ENCODE data around the gene MAD2L2. TPM values are rescaled to one million over a fixed set of nuclear protein-coding genes. Genes with fewer than 3 reads are reported as not detected.

Gene MAD2L2
- total RNA-seq, 6 donors from 2014 or later = 20.3 to 38.8 (median 28.0) TPM

- Histone ChIP-seq H3K27ac (no peak overlapping the region), H3K36me3 (no peaks in the 10 kb centered on the region), H3K9me3 (no peaks in the 10 kb centered on the region), H3K27me3 (peaks cover 0 to 39% (median 21%) of the 10 kb centered on the region in 4 donors), H3K4me3 (no peak overlapping the region), H3K4me1 (peaks cover 17 to 35% (median 26%) of the 10 kb centered on the region in 4 donors)
- TF ChIP-seq, protein P1, sequence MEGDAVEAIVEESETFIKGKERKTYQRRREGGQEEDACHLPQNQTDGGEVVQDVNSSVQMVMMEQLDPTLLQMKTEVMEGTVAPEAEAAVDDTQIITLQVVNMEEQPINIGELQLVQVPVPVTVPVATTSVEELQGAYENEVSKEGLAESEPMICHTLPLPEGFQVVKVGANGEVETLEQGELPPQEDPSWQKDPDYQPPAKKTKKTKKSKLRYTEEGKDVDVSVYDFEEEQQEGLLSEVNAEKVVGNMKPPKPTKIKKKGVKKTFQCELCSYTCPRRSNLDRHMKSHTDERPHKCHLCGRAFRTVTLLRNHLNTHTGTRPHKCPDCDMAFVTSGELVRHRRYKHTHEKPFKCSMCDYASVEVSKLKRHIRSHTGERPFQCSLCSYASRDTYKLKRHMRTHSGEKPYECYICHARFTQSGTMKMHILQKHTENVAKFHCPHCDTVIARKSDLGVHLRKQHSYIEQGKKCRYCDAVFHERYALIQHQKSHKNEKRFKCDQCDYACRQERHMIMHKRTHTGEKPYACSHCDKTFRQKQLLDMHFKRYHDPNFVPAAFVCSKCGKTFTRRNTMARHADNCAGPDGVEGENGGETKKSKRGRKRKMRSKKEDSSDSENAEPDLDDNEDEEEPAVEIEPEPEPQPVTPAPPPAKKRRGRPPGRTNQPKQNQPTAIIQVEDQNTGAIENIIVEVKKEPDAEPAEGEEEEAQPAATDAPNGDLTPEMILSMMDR (IDR thresholded peaks at IDR 0.05) = no peak
- TF ChIP-seq POLR2A (IDR thresholded peaks at IDR 0.05) = no peak
- no peak for TF ChIP-seq EP300 (IDR thresholded peaks at IDR 0.05)
- TF ChIP-seq POLR2AphosphoS5 (IDR thresholded peaks at IDR 0.05) = no peak
- WGBS, 2 donors = 6 to 10% methylated on average over 6 of the region's 6 CpGs
- DNase-seq = no peak
- ATAC-seq (ENCODE audit: low FRiP score in 2 of 2) = peak in 1 of 2 donors; percentile 62
These were observed 12.2 kb upstream of the MAD2L2 start for GRCh38 chr1:11693024-11693590.

DNA sequence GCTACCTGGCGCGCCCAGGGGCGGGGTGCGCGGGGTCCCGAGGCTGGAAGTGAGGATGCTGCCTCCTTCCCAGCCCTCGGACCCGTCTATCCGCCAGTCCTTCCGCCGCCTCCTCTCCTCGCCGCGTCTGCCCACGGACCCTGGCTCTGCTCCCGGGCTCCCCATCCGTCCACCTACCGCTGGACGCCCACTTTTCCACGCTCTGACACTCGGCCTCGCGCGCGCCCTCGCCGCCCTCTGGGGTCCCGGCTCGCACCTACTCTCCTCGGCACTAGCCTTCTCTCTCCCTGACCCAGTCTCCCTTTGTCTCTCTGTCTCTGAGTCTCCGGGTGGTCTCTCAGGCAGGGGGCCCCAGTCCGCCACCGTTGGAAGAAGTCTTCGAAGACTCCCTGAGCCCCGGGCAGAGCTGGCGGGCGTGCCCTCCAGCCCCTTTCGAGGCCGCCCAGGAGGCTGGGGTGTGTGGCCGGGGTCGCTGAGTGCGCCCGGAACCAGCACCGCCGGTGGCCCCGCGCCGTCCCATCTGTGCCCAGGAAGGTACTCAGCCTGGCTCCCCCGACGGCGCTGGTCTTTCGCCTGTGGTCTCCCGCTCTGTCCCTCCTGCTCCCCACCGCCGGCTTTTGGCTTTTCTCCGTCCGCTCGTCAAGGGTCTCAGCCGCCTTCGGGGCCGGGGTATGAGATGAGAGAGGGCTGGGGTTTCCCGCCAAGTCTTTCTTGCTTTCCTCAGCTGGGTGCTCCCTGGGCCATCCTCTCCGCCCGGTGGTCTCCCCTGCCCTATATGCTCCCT is 11.2 kb upstream of the MAD2L2 start:
- DNase-seq = no peak
- H3K27me3 ChIP-seq = peaks cover 0 to 39% (median 21%) of the 10 kb centered on the region in 4 donors
- no peak for ATAC-seq (ENCODE audit: low FRiP score in 2 of 2)
- peak overlapping the region in 3 of 4 donors; percentile 29 to 36 (median 32) for H3K4me3 ChIP-seq
- TF ChIP-seq, protein P1 (IDR thresholded peaks at IDR 0.05) = no peak
- TF ChIP-seq POLR2AphosphoS5 (IDR thresholded peaks at IDR 0.05) = no peak
- no peak for TF ChIP-seq EP300 (IDR thresholded peaks at IDR 0.05)
- TF ChIP-seq POLR2A (IDR thresholded peaks at IDR 0.05) = no peak
- no peak overlapping the region for H3K27ac ChIP-seq
- H3K4me1 ChIP-seq = peaks cover 17 to 35% (median 26%) of the 10 kb centered on the region in 4 donors
- no peaks in the 10 kb centered on the region for H3K36me3 ChIP-seq
- H3K9me3 ChIP-seq = no peaks in the 10 kb centered on the region
- WGBS, 2 donors = 9% methylated on average over 25 to 32 of the region's 64 CpGs

- Histone ChIP-seq H3K4me1 (peaks cover 17 to 35% (median 26%) of the 10 kb centered on the region in 4 donors), H3K36me3 (no peaks in the 10 kb centered on the region), H3K4me3 (peak within 1 kb of the TSS in 3 of 4 donors; percentile 29 to 36 (median 32)), H3K27ac (no peak within 1 kb of the TSS), H3K9me3 (no peaks in the 10 kb centered on the region), H3K27me3 (peaks cover 0 to 39% (median 21%) of the 10 kb centered on the region in 4 donors)
- WGBS, 2 donors = 0 to 1% methylated on average over 15 to 19 of the region's 78 CpGs
- no peak for ATAC-seq (ENCODE audit: low FRiP score in 2 of 2)
- peak in 1 of 2 donors; percentile 85 for DNase-seq
- TF ChIP-seq, protein P1 (IDR thresholded peaks at IDR 0.05) = no peak
- TF ChIP-seq POLR2A (IDR thresholded peaks at IDR 0.05) (no peak), EP300 (IDR thresholded peaks at IDR 0.05) (no peak), POLR2AphosphoS5 (IDR thresholded peaks at IDR 0.05) (no peak)
These were observed 10.5 kb upstream of the MAD2L2 start, which contains the start of gene DRAXIN for GRCh38 chr1:11691302-11691914. Gene DRAXIN (plus strand): TSS chr1:11691710. CDS start chr1:11706259, 14,549 bp downstream.

- no peak for TF ChIP-seq POLR2A (IDR thresholded peaks at IDR 0.05)
- TF ChIP-seq, protein P1 (IDR thresholded peaks at IDR 0.05) = no peak
- TF ChIP-seq EP300 (IDR thresholded peaks at IDR 0.05) = no peak
- H3K9me3 ChIP-seq = no peaks in the 10 kb centered on the region
- no peaks in the 10 kb centered on the region for H3K36me3 ChIP-seq
- 5 to 6% methylated on average over 35 to 40 of the region's 64 CpGs for WGBS, 2 donors
- DNase-seq (peak in 1 of 2 donors; percentile 60), ATAC-seq (ENCODE audit: low FRiP score in 2 of 2) (no peak)
- peaks cover 0 to 39% (median 21%) of the 10 kb centered on the region in 4 donors for H3K27me3 ChIP-seq
- H3K4me1 ChIP-seq = peaks cover 17 to 35% (median 26%) of the 10 kb centered on the region in 4 donors
- H3K4me3 ChIP-seq = peak overlapping the region in 3 of 4 donors; percentile 29 to 36 (median 32)
- no peak overlapping the region for H3K27ac ChIP-seq
These were observed 9.7 kb upstream of the MAD2L2 start for GRCh38 chr1:11690397-11691301.

Data from upper lobe of left lung (tissue), 6 donors.